Esophagus squamous epithelium (tissue), 5 donors: ENCODE measurements around the gene ARFGAP3. TPM values are rescaled to one million over a fixed set of nuclear protein-coding genes. Genes with fewer than 3 reads are reported as not detected.
A peak's percentile ranks its signal among the peaks of the same experiment; 100 is the strongest.
"Not testable (repeated sequence)": the region's sequence is repeated elsewhere in the genome, so short reads cannot be mapped to it uniquely, and the experiment has no call there.

Source experiments
- DNase-seq: peaks from one replicate; lab custom pipeline; 2025; lab: John Stamatoyannopoulos, UW
- H3K27ac ChIP-seq, 4 donors: fragments of 200-600 bp; sonication (generic); one replicate each; pipeline ENCODE4 v1.5.1; 2016 to 2019; ENCODE audit warnings: mild to moderate bottlenecking in 1 of 4
- H3K27me3 ChIP-seq, 4 donors: fragments of 200-600 bp; sonication (generic); 1 replicate in 3 of 4; 2 replicates in 1 of 4; pipeline versions ENCODE4 v1.5.1 to v1.6.0; 2017 to 2021; ENCODE audit warnings: antibody characterized with exemption in 1 of 4
- H3K36me3 ChIP-seq, 3 donors: fragments of 200-600 bp; sonication (generic); one replicate each; pipeline ENCODE4 v1.5.1; 2016 to 2019
- H3K4me1 ChIP-seq, 3 donors: fragments of 200-600 bp; sonication (generic); one replicate each; pipeline ENCODE4 v1.5.1; 2017 to 2019
- H3K4me3 ChIP-seq, 4 donors: fragments of 200-600 bp; sonication (generic); 1 replicate in 3 of 4; 2 replicates in 1 of 4; pipeline ENCODE4 v1.5.1; 2016 to 2019; ENCODE audit warnings: mild to moderate bottlenecking in 2 of 4, moderate library complexity in 1 of 4
- H3K9me3 ChIP-seq, 3 donors: fragments of 200-600 bp; sonication (generic); one replicate each; pipeline ENCODE4 v1.5.1; 2016 to 2019
- CTCF ChIP-seq, 6 experiments: fragments of 450-650 bp in 4 of 6; fragments of 200-600 bp in 2 of 6; sonication (generic) in 2 of 6; IDR thresholded peaks; one replicate each; pipeline ENCODE4 v1.5.1; 2016 to 2019; ENCODE audit warnings: antibody characterized with exemption in 6 of 6, mild to moderate bottlenecking in 4 of 6, moderate library complexity in 4 of 6
- POLR2A ChIP-seq, 4 donors: fragments of 450-650 bp; IDR thresholded peaks; one replicate each; pipeline ENCODE4 v1.6.1; 2017; ENCODE audit warnings: antibody characterized with exemption in 4 of 4, mild to moderate bottlenecking in 4 of 4, moderate library complexity in 3 of 4
- WGBS, 2 donors: methylation state at CpG; one replicate each; pipeline ENCODE4 v1.1.5; 2018; 5-methylcytosine and 5-hydroxymethylcytosine counted together
- intact Hi-C: fragments of 100-400 bp; cut with DNase I; formaldehyde crosslinking; loops from one replicate; pipeline ENCODE4 v1.15.0; 2022
- small RNA-seq, 4 donors: library from RNA; depleted of rRNA; stranded (forward); fragments of <200 nt; gene quantifications; one replicate each; pipeline ENCODE3, GENCODE V24; 2016
- total RNA-seq, 4 donors: library from RNA; depleted of rRNA; stranded (reverse); fragments of >200 nt; gene quantifications; one replicate each; pipeline ENCODE4 v1.1.0, GENCODE V29; 2016
- donor health status: DM: yes; HTN: yes; CAD: no.

ARFGAP3 gene
- total RNA-seq, 4 donors from 2014 or later, result 27.3 to 35.1 (median 30.5) TPM

GRCh38 chr22:42754658-42755057, 102.4 kb downstream of the ARFGAP3 start:
- H3K9me3 ChIP-seq, result no peaks in the 10 kb centered on the region
- no peak overlapping the region for H3K4me3 ChIP-seq
- intact Hi-C loops, result no loop called here
- no peak for DNase-seq
- no peaks in the 10 kb centered on the region for H3K36me3 ChIP-seq
- peaks cover 0 to 73% (median 24%) of the 10 kb centered on the region in 3 donors for H3K4me1 ChIP-seq
- WGBS, 2 donors, result 31 to 46% methylated on average over 6 of the region's 6 CpGs
- no peaks in the 10 kb centered on the region for H3K27me3 ChIP-seq
- TF ChIP-seq CTCF (IDR thresholded peaks at IDR 0.05) (no peak), POLR2A (IDR thresholded peaks at IDR 0.05) (no peak)
- H3K27ac ChIP-seq, result peak overlapping the region; percentile 47 to 80 (median 62)

GRCh38 chr22:42752912-42753311, 104.2 kb downstream of the ARFGAP3 start:
- intact Hi-C loops, result no loop called here
- peak overlapping the region; percentile 63 to 80 (median 70) for H3K27ac ChIP-seq

GRCh38 chr22:42752230-42752746, 104.8 kb downstream of the ARFGAP3 start:
- H3K9me3 ChIP-seq, result no peaks in the 10 kb centered on the region
- no peak for DNase-seq
- WGBS, 2 donors, result 50 to 61% methylated on average over 5 to 7 of the region's 12 CpGs
- H3K4me3 ChIP-seq, result no peak overlapping the region
- intact Hi-C loops, result no loop called here
- TF ChIP-seq CTCF (IDR thresholded peaks at IDR 0.05), result no peak
- no peak for TF ChIP-seq POLR2A (IDR thresholded peaks at IDR 0.05)
- H3K27me3 ChIP-seq, result no peaks in the 10 kb centered on the region
- H3K4me1 ChIP-seq, result peaks cover 3 to 89% (median 43%) of the 10 kb centered on the region in 3 donors
- no peaks in the 10 kb centered on the region for H3K36me3 ChIP-seq
- peak overlapping the region; percentile 63 to 80 (median 70) for H3K27ac ChIP-seq

More at GRCh38 chr22:42752912-42753311, 104.2 kb downstream of the ARFGAP3 start:
- Histone ChIP-seq H3K4me3 (no peak overlapping the region), H3K27me3 (no peaks in the 10 kb centered on the region), H3K4me1 (peaks cover 3 to 83% (median 38%) of the 10 kb centered on the region in 3 donors), H3K36me3 (no peaks in the 10 kb centered on the region), H3K9me3 (no peaks in the 10 kb centered on the region)
- 76 to 93% methylated on average over 7 of the region's 7 CpGs for WGBS, 2 donors
- no peak for DNase-seq
- TF ChIP-seq CTCF (IDR thresholded peaks at IDR 0.05) (no peak), POLR2A (IDR thresholded peaks at IDR 0.05) (no peak)

GRCh38 chr22:42750421-42750820, 106.7 kb downstream of the ARFGAP3 start:
- H3K4me3 ChIP-seq, H3K36me3 ChIP-seq, H3K9me3 ChIP-seq, intact Hi-C loops, DNase-seq, H3K27me3 ChIP-seq: not testable (repeated sequence)
- WGBS, 2 donors, result no CpG with 5 or more reads among the region's 28 CpGs
- H3K4me1 ChIP-seq, result peaks cover 3 to 80% (median 37%) of the 10 kb centered on the region in 3 donors
- peak overlapping the region in 1 of 4 donors; percentile 75 for H3K27ac ChIP-seq

GRCh38 chr22:42747701-42748513, 109.2 kb downstream of the ARFGAP3 start:
- H3K9me3 ChIP-seq, result no peaks in the 10 kb centered on the region
- H3K4me1 ChIP-seq, result peaks cover 12 to 80% (median 57%) of the 10 kb centered on the region in 3 donors
- H3K27ac ChIP-seq, result peak overlapping the region; percentile 64 to 75 (median 71)
- no peak overlapping the region for H3K4me3 ChIP-seq
- H3K36me3 ChIP-seq, result no peaks in the 10 kb centered on the region
- no peak for DNase-seq
- WGBS, 2 donors, result 45 to 50% methylated on average over 14 of the region's 14 CpGs
- intact Hi-C loops, result no loop called here
- H3K27me3 ChIP-seq, result no peaks in the 10 kb centered on the region
- no peak for TF ChIP-seq CTCF (IDR thresholded peaks at IDR 0.05)
- TF ChIP-seq POLR2A (IDR thresholded peaks at IDR 0.05), result no peak

Small RNAs within 50 kb of the gene (small RNA-seq; reads per million reads assigned to genes)
- 0 reads per million in 4 donors for gene RF00019

Other genes with a start within 250 kb of the ARFGAP3 start
- 10 to 100 TPM; 23.3 to 33.0 (median 28.0) TPM for gene POLDIP3, start 242.4 kb downstream of the ARFGAP3 start, total RNA-seq
- under 1 TPM in 1 of 4 donors, not detected in 3; 0.76 TPM for gene ATP5MGL, start 216.7 kb downstream of the ARFGAP3 start, total RNA-seq
- gene CYB5R3, start 207.9 kb downstream of the ARFGAP3 start, total RNA-seq, result 10 to 100 TPM; 49.5 to 81.6 (median 71.7) TPM
- gene A4GALT, start 136.4 kb downstream of the ARFGAP3 start, total RNA-seq, result 10 to 100 TPM; 13.9 to 22.0 (median 17.6) TPM
- 10 to 100 TPM; 25.8 to 46.0 (median 27.8) TPM for gene PACSIN2, start 157.9 kb upstream of the ARFGAP3 start, total RNA-seq
- 1 to 10 TPM; 1.8 to 7.2 (median 3.4) TPM for gene TTLL1, start 232.1 kb upstream of the ARFGAP3 start, total RNA-seq